Ovary (tissue), 3 donors: ENCODE results near the gene GMPR.

Experiments
- CTCF ChIP-seq, 3 donors: fragments of 450-650 bp in 2 of 3; fragments of 200-600 bp in 1 of 3; IDR thresholded peaks; one replicate each; pipeline versions ENCODE4 v1.5.1 to v1.8.0; 2016 to 2022; ENCODE audit warnings: antibody characterized with exemption in 3 of 3, mild to moderate bottlenecking in 1 of 3
- POLR2A ChIP-seq: fragments of 450-650 bp; IDR thresholded peaks from one replicate; pipeline ENCODE4 v1.6.1; 2017; ENCODE audit warnings: antibody characterized with exemption, mild to moderate bottlenecking, moderate library complexity
- donor health status: DM: no; HTN: no; CAD: no.

GRCh38 chr6:16199804-16200203 lies 38.6 kb upstream of the GMPR start:
- TF ChIP-seq CTCF (IDR thresholded peaks at IDR 0.05), result no peak
- no peak for TF ChIP-seq POLR2A
